SU-DHL-6 (cell line): ENCODE data around the gene SETD6.

ENCODE experiments used
- CTCF ChIP-seq: fragments of 200-600 bp; sonication (generic); IDR thresholded peaks from one replicate; pipeline ENCODE4 v1.5.1; 2017; ENCODE audit warnings: antibody characterized with exemption, mild to moderate bottlenecking, low read length, moderate library complexity; ENCODE audit not compliant: insufficient read depth, poor library complexity, severe bottlenecking
- EZH2phosphoT487 ChIP-seq: fragments of 200-600 bp; sonication (generic), shearing (Covaris generic); conservative IDR thresholded peaks from 2 replicates; pipeline ENCODE4 v1.6.1; 2018; ENCODE audit warnings: mild to moderate bottlenecking, antibody characterized with exemption, low read length, moderate library complexity, mixed read lengths

GRCh38 chr16:58495521-58496331 lies 19.6 kb upstream of the SETD6 start:
- TF ChIP-seq CTCF (no peak), EZH2phosphoT487 (no peak)
